GM12875 (cell line): ENCODE measurements around the gene MYO19.

ENCODE experiments used
- H3K4me3 ChIP-seq: one replicate; pipeline ENCODE4 v1.5.1; 2011; ENCODE audit warnings: low read depth, low read length, control low read depth
- CTCF ChIP-seq: IDR thresholded peaks from 2 replicates; pipeline ENCODE4 v1.5.1; 2011; ENCODE audit warnings: low read depth, mild to moderate bottlenecking, control low read depth, inconsistent platforms, low read length, moderate library complexity, borderline replicate concordance; ENCODE audit not compliant: insufficient read depth

The MYO19 gene

GRCh38 chr17:36507266-36507665, 27.4 kb downstream of the MYO19 start:
- no peak for TF ChIP-seq CTCF

DNA sequence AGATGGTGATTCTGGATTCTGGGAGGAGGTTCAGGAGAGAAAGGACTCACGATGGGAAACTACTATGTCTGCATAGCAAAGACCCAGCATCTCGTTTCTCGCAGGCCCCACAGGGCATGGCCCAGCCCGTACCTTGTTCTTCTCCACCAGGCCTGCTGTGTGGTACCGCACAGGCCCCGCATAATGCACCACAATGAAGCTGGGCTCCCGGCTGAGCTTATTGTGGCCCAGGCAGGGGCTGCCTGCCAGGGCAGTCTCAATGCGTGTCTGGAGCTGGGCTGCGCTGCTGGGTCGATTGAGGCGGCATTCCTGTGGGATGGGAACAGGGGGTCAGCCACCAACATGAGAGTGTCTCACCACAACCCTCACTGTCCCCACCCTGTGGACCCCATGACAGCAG, 27.8 kb downstream of the MYO19 start:
- no peak overlapping the region for H3K4me3 ChIP-seq
- no peak for TF ChIP-seq CTCF

More at GRCh38 chr17:36507266-36507665, 27.4 kb downstream of the MYO19 start:
- H3K4me3 ChIP-seq = no peak overlapping the region

DNA sequence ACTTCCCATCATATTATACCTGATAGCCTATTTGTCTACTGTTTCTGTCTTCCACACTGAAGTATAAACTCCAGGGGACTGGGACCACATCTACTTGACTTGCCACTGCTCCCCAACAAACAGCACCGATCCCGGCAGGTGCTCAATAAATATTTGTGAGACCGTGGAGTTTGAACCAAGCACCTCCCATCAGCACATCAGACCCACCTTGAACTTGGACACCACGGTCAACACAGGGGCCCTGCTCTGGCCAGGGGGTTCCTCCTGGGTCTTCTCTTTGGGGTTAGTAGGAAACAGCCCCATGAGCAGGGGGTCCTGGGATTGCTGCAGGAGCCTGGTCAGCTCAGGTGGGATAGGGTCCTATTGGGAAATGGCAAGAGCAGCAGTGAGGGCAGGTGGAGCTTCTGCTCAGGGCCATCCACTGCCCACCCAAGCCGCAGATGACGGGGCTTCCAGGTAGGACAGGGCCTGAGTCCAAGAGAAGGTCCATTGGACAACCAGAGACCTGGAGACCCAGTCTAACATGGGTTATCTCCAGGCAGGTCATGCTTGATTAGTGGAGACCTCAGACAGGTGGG, 28.3 kb downstream of the MYO19 start:
- no peak for TF ChIP-seq CTCF
- H3K4me3 ChIP-seq = no peak overlapping the region

- TF ChIP-seq CTCF = no peak
- no peak overlapping the region for H3K4me3 ChIP-seq
These were observed 29.5 kb downstream of the MYO19 start for GRCh38 chr17:36505171-36505570.

- H3K4me3 ChIP-seq = no peak overlapping the region
- TF ChIP-seq CTCF = no peak
These were observed 30.5 kb downstream of the MYO19 start for GRCh38 chr17:36504156-36504545.

DNA sequence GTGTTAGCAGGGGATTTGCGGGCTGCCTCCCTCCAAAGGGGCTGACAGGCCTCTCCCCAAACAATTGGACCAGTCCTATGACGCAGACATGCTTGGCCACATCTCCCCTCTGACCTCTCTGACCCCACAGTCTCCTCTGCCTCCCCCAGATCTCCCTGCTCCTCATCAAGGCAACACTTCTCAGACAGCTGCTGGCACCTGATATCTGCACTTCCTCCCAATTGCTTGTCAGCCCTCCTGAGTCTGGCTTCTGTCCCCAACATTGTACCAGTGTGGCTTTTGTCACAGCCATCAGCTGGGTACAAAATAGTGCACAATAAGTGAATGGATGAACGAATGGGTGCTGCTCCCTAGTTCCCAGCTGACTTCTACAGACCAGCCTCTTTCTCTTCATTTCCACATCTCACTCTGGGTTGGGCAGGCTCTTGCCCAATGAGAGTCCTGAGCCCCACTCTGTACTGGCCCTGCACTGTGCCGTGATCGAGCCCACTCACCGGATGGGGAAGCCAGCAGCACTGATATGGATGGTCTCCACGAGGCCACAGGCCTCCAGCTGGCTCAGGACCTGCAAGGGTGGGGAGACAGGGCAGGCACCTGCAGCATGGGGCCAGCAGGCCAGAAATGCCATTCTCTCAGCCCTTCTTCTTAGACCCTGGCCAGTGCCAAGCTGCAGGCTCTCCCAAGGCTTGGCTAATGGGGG, 31.1 kb downstream of the MYO19 start:
- H3K4me3 ChIP-seq = no peak overlapping the region
- no peak for TF ChIP-seq CTCF

GRCh38 chr17:36501963-36502362, 32.7 kb downstream of the MYO19 start:
- no peak for TF ChIP-seq CTCF
- H3K4me3 ChIP-seq = no peak overlapping the region
